ENCODE results near the gene PDE4D. TPM values are rescaled to one million over a fixed set of nuclear protein-coding genes. Genes with fewer than 3 reads are reported as not detected.

PDE4D gene
- total RNA-seq, 1 donor from 2014 or later: 14.2 TPM

- DNase-seq (ENCODE audit: low read depth): no peak
- H3K27ac Mint-ChIP-seq (ENCODE audit: unreplicated experiment): no peak overlapping the region
- H3K4me1 Mint-ChIP-seq (ENCODE audit: low read depth, unreplicated experiment): peaks cover 3% of the 10 kb centered on the region
- Histone ChIP-seq H3K9ac (ENCODE audit: low read length) (no peak overlapping the region), H3K36me3 (ENCODE audit: insufficient read depth, low read length) (no peaks in the 10 kb centered on the region), H3K4me3 (ENCODE audit: insufficient read depth, low read depth, low read length) (no peak overlapping the region), H4K20me1 (ENCODE audit: insufficient read depth, low read length) (no peaks in the 10 kb centered on the region), H3K27ac (ENCODE audit: low read depth, low read length) (no peak overlapping the region), H3K27me3 (ENCODE audit: insufficient read depth, low read length) (no peaks in the 10 kb centered on the region), H2AFZ (ENCODE audit: low read depth, low read length) (no peak overlapping the region), H3K4me1 (ENCODE audit: insufficient read depth, low read length) (no peaks in the 10 kb centered on the region), H3K4me2 (ENCODE audit: low read length) (no peak overlapping the region), H3K9me3 (ENCODE audit: insufficient read depth, low read depth, low read length) (no peaks in the 10 kb centered on the region), H3K79me2 (ENCODE audit: insufficient read depth, low read length) (no peaks in the 10 kb centered on the region)
- no peaks in the 10 kb centered on the region for H3K27me3 Mint-ChIP-seq (ENCODE audit: low read depth, unreplicated experiment)
- no peak overlapping the region for H3K4me3 Mint-ChIP-seq (ENCODE audit: unreplicated experiment)
- H3K36me3 Mint-ChIP-seq (ENCODE audit: low read depth, unreplicated experiment): no peaks in the 10 kb centered on the region
- no peaks in the 10 kb centered on the region for H3K9me3 Mint-ChIP-seq (ENCODE audit: unreplicated experiment)
- TF ChIP-seq CTCF (IDR thresholded peaks at IDR 0.05; ENCODE audit: insufficient read depth, low read depth, low read length) (no peak), EZH2 (IDR thresholded peaks at IDR 0.05; ENCODE audit: insufficient read depth, low read length) (no peak)
- no peak for FAIRE-seq
Observed at GRCh38 chr5:59537961-59538749, 355.4 kb downstream of the PDE4D start.

DNA sequence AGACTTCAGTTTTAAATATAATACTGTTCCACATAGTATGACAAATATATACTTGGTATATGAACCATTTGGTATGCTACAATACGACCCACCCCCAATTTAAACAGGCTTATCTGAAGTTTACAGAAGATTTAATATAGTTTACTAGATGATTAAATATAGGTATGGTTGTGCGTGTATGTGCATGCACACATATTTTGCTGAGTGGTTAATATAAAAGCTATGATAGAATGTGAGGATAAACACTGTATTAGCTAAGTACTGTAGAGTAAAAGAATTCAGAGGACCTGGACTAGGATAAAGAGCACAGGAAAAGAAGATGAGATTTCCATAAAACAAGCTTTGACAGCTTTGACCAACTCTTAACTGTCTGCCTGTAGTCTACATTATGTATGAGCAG lies 356.7 kb downstream of the PDE4D start:
- no peak for TF ChIP-seq CTCF (IDR thresholded peaks at IDR 0.05; ENCODE audit: insufficient read depth, low read depth, low read length)
- no peak for TF ChIP-seq EZH2 (IDR thresholded peaks at IDR 0.05; ENCODE audit: insufficient read depth, low read length)
- DNase-seq (ENCODE audit: low read depth) (no peak), FAIRE-seq (no peak)
- Mint-ChIP-seq H3K4me3 (ENCODE audit: unreplicated experiment) (no peak overlapping the region), H3K36me3 (ENCODE audit: low read depth, unreplicated experiment) (no peaks in the 10 kb centered on the region), H3K27me3 (ENCODE audit: low read depth, unreplicated experiment) (no peaks in the 10 kb centered on the region), H3K4me1 (ENCODE audit: low read depth, unreplicated experiment) (no peaks in the 10 kb centered on the region), H3K9me3 (ENCODE audit: unreplicated experiment) (no peaks in the 10 kb centered on the region), H3K27ac (ENCODE audit: unreplicated experiment) (no peak overlapping the region)
- Histone ChIP-seq H3K27ac (ENCODE audit: low read depth, low read length) (no peak overlapping the region), H3K4me2 (ENCODE audit: low read length) (no peak overlapping the region), H3K27me3 (ENCODE audit: insufficient read depth, low read length) (no peaks in the 10 kb centered on the region), H3K9ac (ENCODE audit: low read length) (no peak overlapping the region), H3K9me3 (ENCODE audit: insufficient read depth, low read depth, low read length) (no peaks in the 10 kb centered on the region), H4K20me1 (ENCODE audit: insufficient read depth, low read length) (no peaks in the 10 kb centered on the region), H2AFZ (ENCODE audit: low read depth, low read length) (no peak overlapping the region), H3K79me2 (ENCODE audit: insufficient read depth, low read length) (no peaks in the 10 kb centered on the region), H3K4me1 (ENCODE audit: insufficient read depth, low read length) (no peaks in the 10 kb centered on the region), H3K36me3 (ENCODE audit: insufficient read depth, low read length) (no peaks in the 10 kb centered on the region), H3K4me3 (ENCODE audit: insufficient read depth, low read depth, low read length) (no peak overlapping the region)

DNA sequence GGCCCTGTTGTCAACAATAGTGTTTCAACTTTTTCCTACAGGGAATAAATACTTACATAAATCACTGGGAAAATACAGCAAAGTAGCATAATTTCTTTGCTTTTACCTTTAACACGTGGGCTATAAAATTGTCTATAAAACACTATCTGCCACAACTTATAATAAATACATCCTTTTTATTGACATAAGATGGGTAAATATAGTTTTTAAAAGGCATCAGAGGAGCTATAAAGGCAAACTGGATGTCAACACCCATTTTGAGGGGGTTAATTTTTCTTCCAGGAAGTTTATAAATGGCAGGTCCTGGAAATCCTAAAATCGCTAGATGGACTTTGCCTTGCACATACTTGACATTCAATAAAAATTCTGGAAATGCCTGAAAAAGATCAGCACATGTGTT lies 358.0 kb downstream of the PDE4D start:
- FAIRE-seq: no peak
- H3K4me3 Mint-ChIP-seq (ENCODE audit: unreplicated experiment): no peak overlapping the region

More for the DNA sequence above, 358.0 kb downstream of the PDE4D start:
- DNase-seq (ENCODE audit: low read depth): no peak
- Histone ChIP-seq H3K27ac (ENCODE audit: low read depth, low read length) (no peak overlapping the region), H3K79me2 (ENCODE audit: insufficient read depth, low read length) (no peaks in the 10 kb centered on the region), H2AFZ (ENCODE audit: low read depth, low read length) (no peak overlapping the region), H3K9ac (ENCODE audit: low read length) (no peak overlapping the region), H3K4me3 (ENCODE audit: insufficient read depth, low read depth, low read length) (no peak overlapping the region), H3K9me3 (ENCODE audit: insufficient read depth, low read depth, low read length) (no peaks in the 10 kb centered on the region), H3K27me3 (ENCODE audit: insufficient read depth, low read length) (no peaks in the 10 kb centered on the region), H4K20me1 (ENCODE audit: insufficient read depth, low read length) (no peaks in the 10 kb centered on the region), H3K4me2 (ENCODE audit: low read length) (no peak overlapping the region), H3K4me1 (ENCODE audit: insufficient read depth, low read length) (no peaks in the 10 kb centered on the region), H3K36me3 (ENCODE audit: insufficient read depth, low read length) (no peaks in the 10 kb centered on the region)
- Mint-ChIP-seq H3K9me3 (ENCODE audit: unreplicated experiment) (no peaks in the 10 kb centered on the region), H3K36me3 (ENCODE audit: low read depth, unreplicated experiment) (no peaks in the 10 kb centered on the region), H3K27me3 (ENCODE audit: low read depth, unreplicated experiment) (no peaks in the 10 kb centered on the region), H3K27ac (ENCODE audit: unreplicated experiment) (no peak overlapping the region), H3K4me1 (ENCODE audit: low read depth, unreplicated experiment) (no peaks in the 10 kb centered on the region)
- TF ChIP-seq CTCF (IDR thresholded peaks at IDR 0.05; ENCODE audit: insufficient read depth, low read depth, low read length) (no peak), EZH2 (IDR thresholded peaks at IDR 0.05; ENCODE audit: insufficient read depth, low read length) (no peak)

Data from astrocyte (in vitro differentiated cells and primary cell).